Measurements from ENCODE around the gene RAB7A.
"Not testable (repeated sequence)": the region's sequence is repeated elsewhere in the genome, so short reads cannot be mapped to it uniquely, and the experiment has no call there.

Gene RAB7A

DNA sequence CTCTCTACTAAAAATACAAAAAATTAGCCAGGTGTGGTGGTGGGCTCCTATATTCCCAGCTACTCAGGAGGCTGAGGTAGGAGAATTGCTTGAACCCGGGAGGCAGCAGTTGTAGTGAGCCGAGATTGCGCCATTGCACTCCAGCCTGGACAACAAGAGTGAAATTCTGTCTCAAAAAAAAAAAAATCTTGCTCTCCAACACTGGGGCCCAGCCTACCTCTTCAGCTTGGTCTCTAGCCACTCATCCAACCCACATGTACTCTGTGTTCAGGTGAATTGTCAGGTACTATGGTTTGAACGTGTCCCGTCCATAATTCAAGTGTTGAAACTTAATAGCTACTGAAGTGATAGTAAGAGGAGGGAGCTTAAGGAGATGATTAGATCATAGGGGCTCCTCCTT, 22.4 kb upstream of the RAB7A start:
- H3K36me3 Mint-ChIP-seq (ENCODE audit: low read depth): no peaks in the 10 kb centered on the region
- no peaks in the 10 kb centered on the region for H3K4me1 Mint-ChIP-seq (ENCODE audit: low read depth)
- no peaks in the 10 kb centered on the region for H3K9me3 Mint-ChIP-seq
- peaks cover 9% of the 10 kb centered on the region for H3K27me3 Mint-ChIP-seq (ENCODE audit: low read depth)
- no peak overlapping the region for H3K4me3 Mint-ChIP-seq
- no peak overlapping the region for H3K27ac Mint-ChIP-seq

DNA sequence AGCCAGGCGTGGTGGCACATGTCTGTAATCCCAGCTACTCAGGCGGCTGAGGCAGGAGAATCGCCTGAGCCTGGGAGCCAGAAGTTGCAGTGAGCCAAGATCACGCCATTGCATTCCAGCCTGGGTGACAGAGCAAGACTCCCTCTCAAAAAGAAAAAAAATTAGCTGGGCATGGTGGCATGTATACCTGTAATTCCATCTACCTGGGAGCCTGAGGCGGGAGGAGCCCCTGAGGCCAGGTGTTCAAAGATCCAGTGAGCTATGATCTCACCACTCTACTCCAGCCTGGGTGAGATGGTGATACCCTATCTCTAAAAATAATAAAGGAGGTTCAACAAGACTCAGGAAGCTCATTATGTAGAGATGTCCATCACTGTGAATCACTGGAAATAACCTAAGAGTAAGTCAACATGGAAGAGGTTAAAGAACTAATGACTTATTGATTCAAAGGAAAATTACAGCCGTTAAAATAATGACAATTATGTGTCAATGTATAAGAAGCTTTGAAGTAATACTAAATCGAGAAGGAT, 19.8 kb upstream of the RAB7A start:
- Mint-ChIP-seq H3K36me3 (ENCODE audit: low read depth) (peaks cover 2% of the 10 kb centered on the region), H3K4me3 (no peak overlapping the region), H3K27ac (no peak overlapping the region), H3K4me1 (ENCODE audit: low read depth) (no peaks in the 10 kb centered on the region), H3K9me3 (peaks cover 5% of the 10 kb centered on the region), H3K27me3 (ENCODE audit: low read depth) (peaks cover 4% of the 10 kb centered on the region)

DNA sequence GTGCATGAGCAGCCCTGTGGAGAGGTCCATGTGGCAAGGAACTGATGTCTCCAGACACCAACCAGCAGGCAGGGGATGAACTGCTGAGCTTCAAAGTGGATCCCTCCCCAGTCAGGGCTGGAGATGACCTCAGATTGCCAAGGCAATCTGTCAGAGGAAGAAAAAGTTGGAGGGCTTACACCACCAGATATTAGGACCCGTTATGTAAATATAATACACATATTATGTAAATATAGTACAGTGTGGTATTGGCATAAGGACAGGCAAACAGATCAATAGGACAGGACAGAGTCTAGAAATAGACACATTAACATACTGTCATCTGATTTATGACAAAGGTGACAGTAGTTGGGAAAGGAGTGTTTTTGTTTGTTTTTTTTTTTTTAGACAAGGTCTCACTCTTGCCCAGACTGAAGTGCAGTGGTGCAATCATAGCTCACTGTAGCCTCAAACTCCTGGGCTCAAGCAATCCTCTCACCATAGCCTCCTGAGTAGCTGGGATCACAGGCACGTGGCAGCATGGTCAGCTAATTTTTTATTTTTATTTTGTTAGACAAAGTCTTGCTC, 18.0 kb upstream of the RAB7A start:
- Mint-ChIP-seq H3K36me3 (ENCODE audit: low read depth) (peaks cover 2% of the 10 kb centered on the region), H3K9me3 (peaks cover 11% of the 10 kb centered on the region), H3K4me3 (no peak overlapping the region), H3K27me3 (ENCODE audit: low read depth) (peaks cover 4% of the 10 kb centered on the region), H3K27ac (no peak overlapping the region), H3K4me1 (ENCODE audit: low read depth) (peaks cover 5% of the 10 kb centered on the region)

DNA sequence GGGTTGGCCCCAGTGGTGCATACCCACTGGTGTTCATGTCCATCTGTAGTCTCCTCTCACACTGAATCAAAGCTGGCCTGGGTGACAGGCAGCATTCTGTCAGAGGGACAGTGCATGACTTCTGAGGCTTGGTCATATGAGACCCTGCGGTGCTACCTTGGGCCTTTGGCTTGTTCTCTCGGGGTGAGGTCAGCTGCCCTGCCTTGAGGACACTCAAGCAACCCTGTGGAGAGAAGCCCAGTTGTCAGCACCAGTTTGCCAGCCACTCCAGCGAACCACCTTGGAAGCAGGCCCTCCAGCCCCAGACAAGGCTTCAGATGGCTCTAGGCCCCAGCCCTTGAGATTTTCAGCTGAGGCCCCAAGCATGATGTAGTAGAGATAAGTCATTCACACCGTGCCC, 16.9 kb upstream of the RAB7A start:
- peaks cover 6% of the 10 kb centered on the region for H3K4me1 Mint-ChIP-seq (ENCODE audit: low read depth)
- H3K9me3 Mint-ChIP-seq: peaks cover 11% of the 10 kb centered on the region
- H3K27ac Mint-ChIP-seq: no peak overlapping the region
- H3K27me3 Mint-ChIP-seq (ENCODE audit: low read depth): no peaks in the 10 kb centered on the region
- no peak overlapping the region for H3K4me3 Mint-ChIP-seq
- H3K36me3 Mint-ChIP-seq (ENCODE audit: low read depth): peaks cover 5% of the 10 kb centered on the region

DNA sequence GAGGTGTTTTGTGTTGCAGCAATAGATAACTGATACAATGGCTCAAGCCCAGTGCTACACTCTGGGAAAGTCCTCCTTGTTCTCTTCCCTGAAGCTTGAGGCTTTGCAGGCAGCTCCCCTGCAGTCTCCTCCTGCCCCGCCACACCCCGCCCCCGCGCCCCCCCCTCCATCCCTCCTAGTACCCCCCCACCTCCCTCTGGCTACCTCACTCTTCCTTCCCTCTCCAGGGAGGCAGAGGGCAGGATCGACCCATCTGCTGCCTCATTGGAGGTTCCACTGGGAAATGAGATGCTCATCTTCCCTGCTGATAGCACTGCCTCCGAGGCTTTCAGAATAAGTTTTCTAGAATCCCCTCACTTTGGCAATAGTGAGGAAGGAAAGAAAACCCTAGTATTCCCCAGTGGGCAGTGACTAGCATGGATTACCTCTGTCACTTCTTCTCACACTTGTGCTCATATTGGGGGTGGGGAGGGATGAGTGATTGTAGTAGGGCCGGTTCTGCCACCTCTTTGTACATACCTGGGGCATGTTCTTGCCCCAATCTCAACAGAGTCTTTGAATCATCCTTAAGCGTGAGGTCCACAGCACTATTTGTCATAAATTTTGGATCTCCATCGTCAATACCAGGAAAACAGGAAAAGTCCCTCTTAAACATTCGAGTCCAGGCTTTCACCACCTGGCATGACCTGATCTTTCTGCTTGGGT, 16.3 kb upstream of the RAB7A start:
- H3K27me3 Mint-ChIP-seq (ENCODE audit: low read depth): no peaks in the 10 kb centered on the region
- H3K4me1 Mint-ChIP-seq (ENCODE audit: low read depth): peaks cover 6% of the 10 kb centered on the region
- no peak overlapping the region for H3K4me3 Mint-ChIP-seq

DNA sequence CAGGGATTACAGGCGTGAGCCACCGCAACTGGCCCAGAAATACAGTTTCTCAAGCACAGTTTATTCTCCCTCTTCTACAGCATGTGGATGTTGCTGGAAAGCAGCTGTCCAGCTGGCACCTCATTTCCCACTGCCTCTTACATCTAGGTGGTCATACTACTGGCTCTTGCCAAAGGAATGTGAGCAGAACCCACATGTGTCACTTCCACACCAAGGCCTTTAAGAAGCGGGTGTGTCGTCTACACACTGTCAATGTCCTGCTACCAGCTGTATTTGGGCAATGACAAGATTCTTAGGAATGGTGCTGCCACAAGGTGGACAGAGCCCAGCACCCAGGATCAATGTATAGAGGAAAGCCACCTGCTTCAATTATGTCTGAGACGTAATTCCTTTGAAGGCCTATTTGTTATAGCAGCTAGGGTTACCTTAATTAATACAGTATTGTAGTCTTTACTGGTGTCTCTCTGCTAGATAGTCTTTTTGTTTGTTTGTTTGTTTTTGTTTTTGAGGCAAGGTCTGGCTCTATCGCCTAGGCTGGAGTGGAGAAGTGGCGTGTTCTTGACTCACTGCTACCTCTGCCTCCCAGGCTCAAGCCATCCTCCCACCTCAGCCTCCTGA, 15.1 kb upstream of the RAB7A start:
- H3K27me3 Mint-ChIP-seq (ENCODE audit: low read depth): no peaks in the 10 kb centered on the region
- peaks cover 11% of the 10 kb centered on the region for H3K9me3 Mint-ChIP-seq
- H3K36me3 Mint-ChIP-seq (ENCODE audit: low read depth): peaks cover 5% of the 10 kb centered on the region
- H3K4me1 Mint-ChIP-seq (ENCODE audit: low read depth): peaks cover 13% of the 10 kb centered on the region
- no peak overlapping the region for H3K4me3 Mint-ChIP-seq
- H3K27ac Mint-ChIP-seq: no peak overlapping the region

More for the DNA sequence above, 16.3 kb upstream of the RAB7A start:
- no peak overlapping the region for H3K27ac Mint-ChIP-seq
- H3K36me3 Mint-ChIP-seq (ENCODE audit: low read depth): peaks cover 5% of the 10 kb centered on the region
- peaks cover 11% of the 10 kb centered on the region for H3K9me3 Mint-ChIP-seq

DNA sequence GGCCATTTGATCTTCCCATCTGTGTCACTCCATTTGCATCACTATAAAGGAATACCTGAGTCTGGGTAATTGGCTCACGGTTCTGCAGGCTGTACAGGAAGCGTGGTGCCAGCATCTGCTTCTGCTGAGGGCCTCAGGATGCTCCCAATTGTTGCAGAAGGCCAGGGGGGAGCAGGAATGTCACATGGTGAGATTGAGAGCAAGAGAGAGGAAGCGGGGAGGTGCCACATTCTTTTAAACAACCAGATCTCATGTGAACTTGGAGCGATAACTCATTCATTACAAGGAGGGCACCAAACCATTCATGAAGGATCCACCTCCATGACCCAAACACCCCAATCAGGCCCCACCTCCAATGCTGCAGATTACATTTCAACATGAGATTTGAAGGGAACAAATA, 13.1 kb upstream of the RAB7A start:
- Mint-ChIP-seq H3K36me3 (ENCODE audit: low read depth) (peaks cover 5% of the 10 kb centered on the region), H3K4me3 (no peak overlapping the region), H3K27ac (peak overlapping the region; percentile 11), H3K9me3 (peaks cover 11% of the 10 kb centered on the region), H3K4me1 (ENCODE audit: low read depth) (peaks cover 14% of the 10 kb centered on the region), H3K27me3 (ENCODE audit: low read depth) (no peaks in the 10 kb centered on the region)

DNA sequence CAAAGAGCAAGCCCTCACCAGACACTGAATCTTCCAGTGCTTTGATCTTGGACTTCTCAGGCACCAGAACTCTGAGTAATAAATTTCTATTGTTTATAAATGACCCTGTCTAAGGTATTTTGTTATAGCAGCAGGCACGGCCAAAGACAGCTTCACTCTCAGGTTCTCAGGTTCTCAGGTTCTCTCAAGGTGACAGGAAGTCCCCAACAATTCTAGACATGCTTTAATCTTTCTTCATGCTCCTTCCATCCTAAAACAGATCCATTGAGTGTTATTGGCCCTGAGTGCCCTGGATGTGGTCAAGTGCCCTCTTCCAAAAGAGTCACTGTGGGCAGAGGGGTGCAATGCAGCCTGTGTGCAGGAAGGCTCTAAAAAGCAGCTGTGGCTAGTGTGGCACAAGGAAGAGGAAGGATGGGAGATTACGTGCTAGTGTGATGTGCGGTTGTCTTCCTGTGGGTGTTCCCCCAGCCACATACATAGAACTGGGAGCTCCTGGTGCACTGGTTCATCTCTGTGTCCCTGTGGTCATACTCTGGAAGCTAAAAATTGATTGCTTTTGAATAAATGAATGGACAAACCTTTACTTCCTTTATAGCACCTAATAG, 11.0 kb upstream of the RAB7A start:
- H3K4me3 Mint-ChIP-seq: peak overlapping the region; percentile 55

DNA sequence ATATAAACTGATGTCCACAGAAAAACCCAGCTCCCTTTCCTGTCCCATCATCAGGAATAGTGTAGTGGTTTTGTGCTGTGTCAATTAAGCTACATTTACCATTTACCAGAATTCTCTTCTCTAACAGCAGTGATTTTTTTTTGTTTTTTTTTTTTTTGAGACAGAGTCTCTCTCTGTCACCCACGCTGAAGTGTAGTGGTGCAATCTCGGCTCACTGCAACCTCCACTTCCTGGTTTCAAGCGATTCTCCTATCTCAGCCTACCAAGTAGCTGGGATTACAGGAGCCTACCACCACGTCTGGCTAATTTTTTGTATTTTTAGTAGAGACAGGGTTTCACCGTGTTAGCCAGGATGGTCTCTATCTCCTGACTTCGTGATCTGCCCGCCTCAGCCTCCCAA, 7.1 kb upstream of the RAB7A start:
- H3K4me1 Mint-ChIP-seq (ENCODE audit: low read depth): peaks cover 13% of the 10 kb centered on the region
- not testable (repeated sequence) for H3K9me3 Mint-ChIP-seq; H3K4me3 Mint-ChIP-seq; H3K27me3 Mint-ChIP-seq (ENCODE audit: low read depth); H3K36me3 Mint-ChIP-seq (ENCODE audit: low read depth); H3K27ac Mint-ChIP-seq

More for the DNA sequence above, 11.0 kb upstream of the RAB7A start:
- Mint-ChIP-seq H3K27me3 (ENCODE audit: low read depth) (no peaks in the 10 kb centered on the region), H3K27ac (peak overlapping the region; percentile 82), H3K4me1 (ENCODE audit: low read depth) (peaks cover 18% of the 10 kb centered on the region), H3K36me3 (ENCODE audit: low read depth) (peaks cover 5% of the 10 kb centered on the region), H3K9me3 (peaks cover 11% of the 10 kb centered on the region)

DNA sequence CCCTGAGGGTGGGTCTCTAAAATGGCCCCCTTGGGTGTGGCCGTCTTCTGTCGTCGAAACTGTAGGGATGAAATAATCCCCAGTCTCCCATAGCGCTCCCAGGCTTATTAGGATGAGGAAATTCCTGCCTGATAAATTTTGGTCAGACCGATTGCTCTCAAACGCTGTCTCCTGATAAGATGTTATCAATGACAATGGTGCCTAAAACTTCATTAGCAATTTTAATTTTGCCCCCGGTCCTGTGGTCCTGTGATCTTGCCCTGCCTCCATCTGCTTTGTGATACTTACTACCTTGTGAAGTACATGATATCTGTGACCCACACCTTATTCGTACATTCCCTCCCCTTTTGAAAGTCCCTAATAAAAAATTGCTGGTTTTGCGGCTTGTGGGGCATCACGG, 5.1 kb upstream of the RAB7A start:
- peaks cover 7% of the 10 kb centered on the region for H3K27me3 Mint-ChIP-seq (ENCODE audit: low read depth)
- no peak overlapping the region for H3K27ac Mint-ChIP-seq
- peaks cover 4% of the 10 kb centered on the region for H3K36me3 Mint-ChIP-seq (ENCODE audit: low read depth)
- no peaks in the 10 kb centered on the region for H3K9me3 Mint-ChIP-seq
- H3K4me1 Mint-ChIP-seq (ENCODE audit: low read depth): peaks cover 21% of the 10 kb centered on the region
- H3K4me3 Mint-ChIP-seq: no peak overlapping the region

DNA sequence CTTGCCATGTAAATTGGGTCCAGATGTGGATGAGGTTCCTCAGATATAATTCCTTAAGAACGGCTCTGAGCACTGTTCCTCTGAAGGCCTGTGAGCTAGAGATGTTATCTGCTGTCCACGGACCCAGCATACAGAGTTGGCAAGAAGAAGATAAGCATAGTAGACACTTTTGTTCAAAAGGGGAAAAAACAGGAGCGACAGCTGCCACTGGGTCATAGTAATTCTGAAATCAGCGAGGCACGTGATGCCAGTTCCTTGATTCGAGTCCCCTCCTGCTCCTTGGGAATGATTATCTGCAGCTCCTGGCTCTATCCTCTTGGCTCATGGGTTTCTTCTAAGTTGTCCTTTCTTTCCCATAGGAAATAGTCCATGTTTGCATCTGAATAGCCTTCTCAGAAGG, 2.5 kb upstream of the RAB7A start:
- no peak overlapping the region for H3K4me3 Mint-ChIP-seq
- H3K4me1 Mint-ChIP-seq (ENCODE audit: low read depth): peaks cover 32% of the 10 kb centered on the region
- H3K9me3 Mint-ChIP-seq: no peaks in the 10 kb centered on the region
- peaks cover 7% of the 10 kb centered on the region for H3K27me3 Mint-ChIP-seq (ENCODE audit: low read depth)
- peaks cover 7% of the 10 kb centered on the region for H3K36me3 Mint-ChIP-seq (ENCODE audit: low read depth)
- no peak overlapping the region for H3K27ac Mint-ChIP-seq

DNA sequence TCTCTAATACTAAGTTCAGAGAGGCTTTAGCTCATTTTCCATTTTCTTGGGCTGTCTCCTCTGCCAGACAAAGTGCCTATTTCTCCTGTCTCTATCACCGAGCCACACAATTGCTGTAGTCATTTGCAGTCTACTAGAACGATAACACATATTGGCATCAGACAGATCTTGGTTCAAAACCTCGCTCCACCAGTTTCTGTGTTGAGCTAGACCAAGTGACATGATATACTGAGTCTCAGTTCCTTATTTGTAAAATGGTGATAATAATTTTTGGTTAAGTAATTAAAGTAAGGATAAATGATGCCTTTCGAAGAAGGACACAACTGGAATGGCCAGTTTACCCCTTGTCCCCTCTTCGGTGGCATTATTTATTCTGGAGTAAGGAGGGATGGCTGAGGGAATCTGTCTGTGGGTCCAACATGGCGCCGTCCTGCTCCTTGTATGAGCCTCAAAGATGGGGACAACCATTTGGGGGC, 398 bp upstream of the RAB7A start:
- peaks cover 7% of the 10 kb centered on the region for H3K27me3 Mint-ChIP-seq (ENCODE audit: low read depth)
- peaks cover 9% of the 10 kb centered on the region for H3K36me3 Mint-ChIP-seq (ENCODE audit: low read depth)
- peak overlapping the region; percentile 89 for H3K27ac Mint-ChIP-seq
- no peaks in the 10 kb centered on the region for H3K9me3 Mint-ChIP-seq
- H3K4me1 Mint-ChIP-seq (ENCODE audit: low read depth): peaks cover 45% of the 10 kb centered on the region
- peak overlapping the region; percentile 93 for H3K4me3 Mint-ChIP-seq

DNA sequence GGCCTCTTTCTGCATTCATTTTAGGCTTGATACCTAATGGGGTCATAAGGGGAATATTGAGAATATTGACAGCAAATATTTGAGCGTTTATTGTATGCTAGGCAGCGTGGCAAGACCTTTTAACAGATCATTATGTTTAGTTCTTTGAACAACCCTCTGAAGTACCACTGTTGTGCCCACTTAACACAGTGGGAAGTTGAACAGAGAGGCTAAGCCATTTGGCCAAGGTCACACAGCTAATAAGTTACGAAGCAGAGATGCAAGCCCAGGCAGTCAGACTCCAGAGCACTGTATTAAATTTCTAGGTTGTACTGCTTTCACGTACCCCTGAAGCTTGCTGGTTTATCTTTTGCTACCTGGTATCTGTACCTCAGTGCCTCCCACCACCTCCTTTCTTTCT, 1.1 kb downstream of the RAB7A start:
- Mint-ChIP-seq H3K9me3 (no peaks in the 10 kb centered on the region), H3K4me1 (ENCODE audit: low read depth) (peaks cover 53% of the 10 kb centered on the region), H3K4me3 (peak overlapping the region; percentile 96), H3K27ac (peak overlapping the region; percentile 78), H3K27me3 (ENCODE audit: low read depth) (no peaks in the 10 kb centered on the region), H3K36me3 (ENCODE audit: low read depth) (peaks cover 9% of the 10 kb centered on the region)

DNA sequence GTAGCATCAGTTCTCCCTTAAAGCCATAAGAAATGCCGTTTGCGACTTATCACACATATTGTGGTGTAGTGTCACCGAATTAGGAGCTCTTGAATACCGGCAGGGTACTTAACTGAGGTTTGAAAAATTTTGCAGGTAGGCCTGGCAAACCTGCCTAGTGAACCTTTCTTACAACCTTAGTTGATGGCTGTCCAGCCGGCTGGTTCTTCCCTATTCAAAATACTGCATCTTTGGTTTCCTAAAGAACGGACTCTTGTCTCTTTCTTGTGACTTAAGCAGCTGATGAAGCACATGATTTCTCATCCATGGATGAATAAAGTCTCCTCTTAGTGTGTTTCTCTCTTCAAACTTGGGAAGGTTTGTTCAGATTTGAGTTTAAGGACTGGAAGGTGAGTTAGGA, 1.5 kb downstream of the RAB7A start:
- no peaks in the 10 kb centered on the region for H3K27me3 Mint-ChIP-seq (ENCODE audit: low read depth)
- peaks cover 55% of the 10 kb centered on the region for H3K4me1 Mint-ChIP-seq (ENCODE audit: low read depth)
- H3K36me3 Mint-ChIP-seq (ENCODE audit: low read depth): peaks cover 9% of the 10 kb centered on the region
- no peaks in the 10 kb centered on the region for H3K9me3 Mint-ChIP-seq
- H3K4me3 Mint-ChIP-seq: peak overlapping the region; percentile 96
- H3K27ac Mint-ChIP-seq: peak overlapping the region; percentile 15

All from T-helper 1 cell treated with Interleukin-12 subunit alpha and Interleukin-12 subunit beta and Interleukin-4 antibody, amounts not matched to agents 30 μg/mL and 1 μg/mL, for 36 hours (primary cell).